NCI-H2171 treated with DMSO at 0.1 percent for 48 hours (cell line): ENCODE results near the gene PPP1R15A.
A peak's percentile ranks its signal among the peaks of the same experiment; 100 is the strongest.
"Not testable (repeated sequence)": the region's sequence is repeated elsewhere in the genome, so short reads cannot be mapped to it uniquely, and the experiment has no call there.

Experiments
- DNase-seq: peaks from one replicate; lab custom pipeline; 2025; lab: John Stamatoyannopoulos, UW

The PPP1R15A gene

DNA sequence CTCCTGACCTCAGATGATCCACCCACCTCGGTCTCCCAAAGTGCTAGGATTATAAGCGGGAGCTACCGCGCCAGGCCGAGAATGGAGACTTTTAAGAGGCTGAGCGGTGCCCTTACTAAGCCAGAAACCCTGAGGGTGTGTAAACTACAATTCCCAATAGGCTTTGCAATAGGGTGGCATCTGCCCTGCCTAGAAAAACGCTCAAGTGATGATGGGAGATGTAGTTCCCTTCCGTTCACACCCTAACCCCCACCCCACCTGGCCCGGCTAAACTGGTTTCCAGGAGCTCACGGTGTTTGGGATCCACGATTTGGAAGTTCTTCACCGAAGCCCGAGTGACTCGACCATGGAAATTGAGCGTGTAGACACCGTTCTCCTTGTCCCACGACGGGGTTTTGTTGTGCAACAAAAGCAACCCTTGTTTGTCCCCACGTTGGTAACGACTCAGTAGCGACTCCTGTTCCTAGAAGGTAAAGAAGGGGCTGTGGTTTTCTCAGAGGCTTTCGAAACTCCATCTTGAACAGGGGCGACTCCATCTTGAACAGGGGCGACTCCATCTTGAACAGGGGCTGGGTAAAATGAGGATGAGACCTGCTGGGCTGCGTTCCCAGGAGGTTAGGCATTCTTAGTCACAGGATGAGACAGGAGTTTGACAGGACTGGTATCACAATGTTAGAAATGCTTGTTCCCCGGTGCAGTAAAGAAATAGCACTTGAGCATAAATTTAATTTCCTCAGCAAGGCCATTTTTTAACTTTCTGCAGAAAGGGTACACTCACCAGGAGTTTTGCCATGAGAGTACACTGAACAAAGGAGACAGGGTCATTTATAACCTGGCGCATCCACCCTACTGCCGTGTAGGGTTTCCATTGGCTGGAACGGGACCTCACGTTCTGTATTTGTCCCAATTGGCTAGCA, 9.8 kb downstream of the PPP1R15A start:
- peak; percentile 41 for DNase-seq

DNA sequence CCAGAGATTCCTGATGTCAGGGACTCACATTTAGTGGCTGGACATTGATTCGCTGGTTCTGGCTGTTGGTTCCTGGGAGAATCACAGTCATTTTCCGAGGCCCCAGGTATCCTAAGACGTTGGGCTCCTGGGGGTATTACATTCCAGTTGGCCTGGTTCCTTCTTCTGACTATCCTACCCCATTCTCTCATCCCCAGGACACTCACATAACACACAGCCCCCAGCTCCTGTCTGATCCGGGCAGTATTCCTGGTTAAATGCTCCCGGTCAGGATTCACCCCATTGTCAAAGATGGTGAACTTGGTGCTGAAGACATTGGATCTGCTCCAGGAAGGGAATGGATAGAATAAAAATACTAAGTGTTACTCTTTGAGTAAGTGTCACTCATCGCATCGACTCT, 11.5 kb downstream of the PPP1R15A start:
- no peak for DNase-seq

- DNase-seq: no peak
Observed at GRCh38 chr19:48887861-48888612, 15.8 kb downstream of the PPP1R15A start.

DNA sequence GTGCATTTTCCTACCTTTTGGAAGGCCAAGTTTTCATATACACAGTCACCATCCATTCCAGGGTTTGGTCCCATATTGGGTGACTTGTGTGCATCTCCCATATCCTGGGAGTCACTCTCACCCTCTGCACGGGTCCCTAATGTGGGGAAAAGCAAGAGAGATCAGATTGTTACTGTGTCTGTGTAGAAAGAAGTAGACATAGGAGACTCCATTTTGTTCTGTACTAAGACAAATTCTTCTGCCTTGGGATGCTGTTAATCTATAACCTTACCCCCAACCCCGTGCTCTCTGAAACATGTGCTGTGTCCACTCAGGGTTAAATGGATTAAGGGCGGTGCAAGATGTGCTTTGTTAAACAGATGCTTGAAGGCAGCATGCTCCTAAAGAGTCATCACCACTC, 17.3 kb downstream of the PPP1R15A start:
- not testable (repeated sequence) for DNase-seq

GRCh38 chr19:48890551-48890950, 18.3 kb downstream of the PPP1R15A start:
- no peak for DNase-seq

- DNase-seq: no peak
Observed at GRCh38 chr19:48895226-48895625, 23.0 kb downstream of the PPP1R15A start.

- DNase-seq: no peak
Observed at GRCh38 chr19:48896191-48896720, 24.0 kb downstream of the PPP1R15A start.

- DNase-seq: peak; percentile 31
Observed at GRCh38 chr19:48897181-48897580, 25.0 kb downstream of the PPP1R15A start.

DNA sequence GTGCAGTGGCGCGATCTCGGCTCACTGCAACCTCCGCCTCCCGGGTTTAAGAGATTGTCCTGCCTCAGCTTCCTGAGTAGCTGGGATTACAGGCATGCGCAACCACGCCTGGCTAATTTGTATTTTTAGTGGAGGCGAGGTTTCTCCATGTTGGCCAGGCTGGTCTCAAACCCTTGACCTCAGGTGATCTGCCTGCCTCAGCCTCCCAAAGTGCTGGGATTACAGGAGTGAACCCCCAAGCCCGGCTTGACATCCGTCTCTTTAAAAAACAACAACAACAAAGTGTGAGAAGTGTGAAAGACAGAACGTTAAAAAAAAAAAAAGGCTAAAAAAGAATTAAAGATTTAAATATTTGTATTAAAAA, 27.1 kb downstream of the PPP1R15A start:
- not testable (repeated sequence) for DNase-seq

GRCh38 chr19:48899781-48900476, 27.7 kb downstream of the PPP1R15A start, which contains the start of gene NUCB1:
Gene NUCB1, plus strand, starts transcription at chr19:48900312. Its CDS starts 485 bp downstream, at chr19:48900797.
- DNase-seq: peak; percentile 96

GRCh38 chr19:48900477-48901406, 28.5 kb downstream of the PPP1R15A start:
- peak; percentile 21 for DNase-seq

- not testable (repeated sequence) for DNase-seq
Observed at GRCh38 chr19:48902291-48902690, 30.1 kb downstream of the PPP1R15A start.

- DNase-seq: not testable (repeated sequence)
Observed at GRCh38 chr19:48903788-48904187, 31.6 kb downstream of the PPP1R15A start.

DNA sequence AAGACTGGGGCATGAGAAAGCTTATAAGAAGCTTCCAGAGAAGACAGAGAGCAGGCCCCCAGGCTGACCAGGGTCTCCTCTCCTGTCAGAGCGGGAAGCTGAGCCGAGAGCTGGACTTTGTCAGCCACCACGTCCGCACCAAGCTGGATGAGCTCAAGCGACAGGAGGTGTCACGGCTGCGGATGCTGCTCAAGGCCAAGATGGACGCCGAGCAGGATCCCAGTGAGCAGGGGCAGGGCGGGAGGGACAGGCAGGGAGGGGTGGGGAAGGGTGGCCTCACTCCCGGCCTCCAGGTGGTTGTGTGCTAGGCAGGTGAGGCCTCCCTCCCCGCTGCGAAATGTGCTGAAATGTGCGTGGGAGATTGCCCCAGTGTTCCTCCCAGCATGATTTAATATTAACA, 33.4 kb downstream of the PPP1R15A start:
- no peak for DNase-seq

- DNase-seq: no peak
Observed at GRCh38 chr19:48906324-48906723, 34.1 kb downstream of the PPP1R15A start.

DNA sequence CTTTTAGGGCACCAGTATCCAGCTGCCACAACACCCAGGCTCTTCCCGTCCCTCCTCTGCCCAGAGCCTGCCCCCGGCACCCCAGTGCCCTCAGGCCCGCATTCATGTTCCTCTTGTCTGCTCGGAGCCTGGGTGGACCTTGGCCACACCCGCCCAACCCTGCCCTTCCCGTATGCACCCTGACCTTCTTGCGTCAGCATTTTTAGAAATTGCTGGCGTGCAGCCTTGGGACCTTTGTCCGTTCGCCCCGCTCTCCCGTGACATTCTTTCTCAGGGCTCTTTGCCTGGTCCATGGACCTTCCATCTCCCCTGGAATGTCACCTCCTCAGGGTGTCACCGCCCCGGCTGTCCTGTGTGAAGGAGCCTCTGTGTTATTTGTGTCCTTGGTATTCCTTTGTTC, 35.5 kb downstream of the PPP1R15A start:
- no peak for DNase-seq

DNA sequence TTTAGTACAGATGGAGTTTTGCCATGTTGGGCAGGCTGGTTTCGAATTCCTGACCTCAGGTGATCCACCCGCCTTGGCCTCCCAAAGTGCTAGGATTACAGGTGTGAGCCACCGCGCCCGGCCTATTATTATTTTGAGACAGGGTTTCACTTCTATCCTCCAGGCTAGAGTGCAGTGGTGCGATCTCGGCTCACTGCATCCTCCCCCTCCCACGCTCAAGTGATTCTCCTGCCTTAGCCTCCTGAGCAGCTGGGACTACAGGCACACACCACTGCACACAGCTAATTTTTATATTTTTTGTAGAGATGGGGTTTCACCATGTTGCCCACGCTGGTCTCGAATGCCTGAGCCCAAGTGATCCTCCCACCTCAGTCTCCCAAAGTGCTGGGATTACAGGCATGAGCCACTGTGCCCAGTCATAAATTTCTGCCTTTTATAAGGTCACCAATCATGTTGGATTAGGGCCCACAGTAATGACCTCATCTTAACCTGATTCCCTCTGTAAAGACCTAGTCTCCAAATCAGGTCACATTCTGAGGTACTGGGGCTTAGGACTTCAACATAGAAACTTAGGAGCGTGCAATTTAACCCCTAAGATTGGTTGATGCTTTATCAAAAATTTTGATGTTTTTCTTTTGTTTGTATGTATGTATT, 37.3 kb downstream of the PPP1R15A start:
- not testable (repeated sequence) for DNase-seq

DNA sequence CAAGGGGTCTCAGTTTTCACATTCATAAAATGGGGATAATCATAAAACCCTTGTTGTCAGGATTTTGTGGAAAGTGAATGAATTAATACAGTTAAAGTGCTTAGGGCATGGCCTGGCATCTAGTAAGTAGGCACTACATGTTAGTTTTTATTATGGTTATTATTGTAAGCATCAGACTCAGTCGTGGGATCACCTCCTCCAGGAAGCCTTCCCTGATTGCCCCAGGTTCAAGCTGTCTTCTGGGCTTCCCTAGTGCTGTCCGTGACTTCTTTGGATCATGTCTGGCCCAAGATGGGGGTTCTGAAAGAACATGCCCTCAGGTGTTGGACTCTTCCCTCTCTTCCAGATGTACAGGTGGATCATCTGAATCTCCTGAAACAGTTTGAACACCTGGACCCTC, 38.6 kb downstream of the PPP1R15A start:
- no peak for DNase-seq

DNA sequence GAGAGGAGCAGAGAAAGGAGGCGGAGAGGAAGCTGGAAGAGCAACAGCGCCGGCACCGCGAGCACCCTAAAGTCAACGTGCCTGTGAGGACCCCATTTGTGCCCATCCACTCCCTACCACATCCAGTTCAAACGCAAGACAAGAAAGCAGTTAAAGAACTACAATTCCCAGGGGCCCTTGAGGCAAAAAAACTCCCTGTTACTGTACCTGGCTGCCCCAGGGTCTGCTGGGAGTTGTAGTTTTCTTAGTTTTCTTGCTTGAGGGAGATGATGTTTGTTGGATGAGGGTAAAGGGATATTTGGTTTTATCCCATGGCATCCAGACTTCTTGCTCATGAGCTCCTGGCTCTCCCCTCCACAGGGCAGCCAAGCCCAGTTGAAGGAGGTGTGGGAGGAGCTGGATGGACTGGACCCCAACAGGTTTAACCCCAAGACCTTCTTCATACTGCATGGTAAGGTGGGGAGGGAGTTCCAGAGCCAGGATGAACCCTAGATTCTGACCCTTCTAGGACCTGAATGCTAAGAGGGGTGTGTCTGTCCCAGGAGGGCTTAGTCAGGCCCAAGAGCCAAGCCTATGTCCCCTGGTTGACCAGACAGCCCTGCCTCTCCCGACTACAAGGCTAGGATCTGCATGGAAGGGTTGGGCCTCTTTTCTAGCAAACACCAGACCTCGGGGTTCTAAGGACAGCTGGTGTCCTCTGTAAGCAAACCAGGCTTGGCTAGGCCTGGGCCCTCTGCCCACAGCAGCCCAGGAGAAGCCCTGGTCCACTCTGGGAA, 41.1 kb downstream of the PPP1R15A start:
- DNase-seq: peak; percentile 39

DNA sequence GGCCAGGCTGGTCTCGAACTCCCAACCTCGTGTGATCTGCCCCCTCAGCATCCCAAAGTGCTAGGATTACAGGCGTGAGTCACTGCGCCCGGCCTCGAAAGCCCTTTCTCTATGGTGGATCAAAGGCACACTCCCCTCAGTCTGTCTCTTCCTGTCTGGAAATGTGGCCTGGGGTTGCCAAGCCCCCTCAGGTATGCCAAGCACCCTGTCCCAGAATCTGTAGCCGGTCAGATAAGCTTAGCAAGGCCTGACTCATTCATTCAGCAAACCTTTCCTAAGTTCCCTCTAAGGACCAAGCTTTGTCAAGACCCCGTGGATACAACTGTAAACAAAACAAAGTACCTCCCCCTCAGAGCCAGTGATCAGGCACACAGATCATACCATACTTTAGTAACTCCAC, 42.0 kb downstream of the PPP1R15A start:
- no peak for DNase-seq
